GM19324 (cell line): Measurements from ENCODE around the gene LHFPL2.

Experiments used
- ATAC-seq: cut with Tn5 transposase; IDR thresholded peaks from one replicate; pipeline ENCODE4 v1.9.1; 2021; ENCODE audit warnings: mild to moderate bottlenecking, moderate library complexity; ENCODE audit not compliant: unreplicated experiment, low FRiP score

The LHFPL2 gene

GRCh38 chr5:78576376-78576775 is 72.2 kb downstream of the LHFPL2 start:
- ATAC-seq: no peak

GRCh38 chr5:78574731-78575161 is 73.8 kb downstream of the LHFPL2 start:
- no peak for ATAC-seq

GRCh38 chr5:78574131-78574673 is 74.4 kb downstream of the LHFPL2 start:
- ATAC-seq: no peak

GRCh38 chr5:78573318-78573717 is 75.3 kb downstream of the LHFPL2 start:
- peak; percentile 53 for ATAC-seq

GRCh38 chr5:78570646-78571045 is 77.9 kb downstream of the LHFPL2 start:
- ATAC-seq: no peak

- no peak for ATAC-seq
Measured at GRCh38 chr5:78569441-78569840, 79.1 kb downstream of the LHFPL2 start.

GRCh38 chr5:78568676-78569075 is 79.9 kb downstream of the LHFPL2 start:
- ATAC-seq: no peak

GRCh38 chr5:78568212-78568611 is 80.4 kb downstream of the LHFPL2 start:
- ATAC-seq: no peak

- ATAC-seq: no peak
Measured at GRCh38 chr5:78567617-78568016, 81.0 kb downstream of the LHFPL2 start.

GRCh38 chr5:78566747-78567425 is 81.7 kb downstream of the LHFPL2 start:
- ATAC-seq: no peak

GRCh38 chr5:78565395-78565794 is 83.2 kb downstream of the LHFPL2 start:
- ATAC-seq: no peak

GRCh38 chr5:78563621-78564020 is 85.0 kb downstream of the LHFPL2 start:
- no peak for ATAC-seq

GRCh38 chr5:78562714-78563330 is 85.8 kb downstream of the LHFPL2 start:
- ATAC-seq: no peak

- ATAC-seq: no peak
Measured at GRCh38 chr5:78562001-78562400, 86.6 kb downstream of the LHFPL2 start.

GRCh38 chr5:78561261-78561660 is 87.3 kb downstream of the LHFPL2 start:
- no peak for ATAC-seq

- ATAC-seq: no peak
Measured at GRCh38 chr5:78560000-78560855, 88.3 kb downstream of the LHFPL2 start.

- ATAC-seq: no peak
Measured at GRCh38 chr5:78557601-78558000, 91.0 kb downstream of the LHFPL2 start.

- ATAC-seq: no peak
Measured at GRCh38 chr5:78555870-78556269, 92.7 kb downstream of the LHFPL2 start.

- no peak for ATAC-seq
Measured at GRCh38 chr5:78554670-78555069, 93.9 kb downstream of the LHFPL2 start.

GRCh38 chr5:78553580-78554353 is 94.8 kb downstream of the LHFPL2 start:
- no peak for ATAC-seq
